AML-193 (cell line): Measurements from ENCODE around the gene COX8A.

ENCODE experiments used
- DNase-seq, 2 experiments: peaks; one replicate each; lab custom pipeline; 2025; lab: John Stamatoyannopoulos, UW

Gene COX8A

GRCh38 chr11:64003807-64004589, 29.6 kb downstream of the COX8A start:
- DNase-seq: no peak

GRCh38 chr11:64004590-64004984, 30.2 kb downstream of the COX8A start:
- no peak for DNase-seq

GRCh38 chr11:64005691-64006090, 31.3 kb downstream of the COX8A start:
- no peak for DNase-seq

DNA sequence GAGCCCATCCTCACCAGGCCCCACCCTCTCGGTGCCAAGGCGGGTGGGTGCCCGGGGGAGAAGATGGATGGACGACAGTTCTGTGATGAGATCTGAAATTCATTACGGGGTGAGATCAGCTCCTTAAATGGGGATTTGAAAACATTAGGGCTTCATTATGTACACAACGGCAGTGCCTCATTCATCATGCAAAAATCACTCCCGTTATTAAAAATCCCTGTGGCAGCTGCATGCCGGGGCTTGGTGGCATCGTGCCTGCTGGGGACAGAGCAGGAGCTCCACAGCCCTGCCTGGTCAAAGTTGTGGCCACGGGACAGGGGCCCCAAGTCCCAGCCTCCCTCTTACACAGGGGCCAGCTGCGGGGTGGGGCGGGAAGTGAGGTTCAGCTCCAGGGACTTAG, 32.0 kb downstream of the COX8A start:
- DNase-seq: no peak

- DNase-seq: no peak
These were observed 32.8 kb downstream of the COX8A start for GRCh38 chr11:64007160-64007628.

DNA sequence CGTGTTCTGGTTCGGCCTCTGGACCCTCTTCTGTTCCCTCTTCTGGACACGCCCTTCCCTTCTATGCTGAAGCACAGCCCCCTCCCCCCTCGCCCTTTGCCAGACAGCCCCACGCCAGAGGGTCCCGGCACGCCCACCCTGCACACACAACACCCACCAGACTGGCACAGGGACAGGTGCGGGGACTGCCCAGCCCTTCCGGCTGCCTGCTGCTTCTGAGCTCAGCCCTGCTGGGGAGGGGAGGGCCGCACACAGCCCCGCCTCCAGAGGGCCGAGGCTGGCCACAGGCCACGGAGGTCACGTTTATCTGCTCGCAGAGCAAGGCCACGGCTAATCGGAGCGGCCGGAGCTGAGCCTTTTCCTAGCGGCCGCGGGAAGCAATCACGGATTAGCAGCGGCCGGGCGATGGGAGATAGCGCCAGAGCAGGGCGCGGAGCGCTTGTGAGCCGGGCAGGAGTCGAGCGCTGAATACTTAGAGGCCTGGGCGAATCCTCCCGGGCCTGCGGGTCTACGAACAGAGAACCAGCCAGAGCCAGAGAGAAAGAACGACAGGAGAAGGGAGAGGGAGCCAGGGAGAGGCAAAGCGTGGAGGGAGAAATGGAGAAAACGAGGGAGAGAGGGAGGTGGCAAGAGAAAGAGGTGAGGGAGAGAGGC, 33.3 kb downstream of the COX8A start:
- DNase-seq: no peak

DNA sequence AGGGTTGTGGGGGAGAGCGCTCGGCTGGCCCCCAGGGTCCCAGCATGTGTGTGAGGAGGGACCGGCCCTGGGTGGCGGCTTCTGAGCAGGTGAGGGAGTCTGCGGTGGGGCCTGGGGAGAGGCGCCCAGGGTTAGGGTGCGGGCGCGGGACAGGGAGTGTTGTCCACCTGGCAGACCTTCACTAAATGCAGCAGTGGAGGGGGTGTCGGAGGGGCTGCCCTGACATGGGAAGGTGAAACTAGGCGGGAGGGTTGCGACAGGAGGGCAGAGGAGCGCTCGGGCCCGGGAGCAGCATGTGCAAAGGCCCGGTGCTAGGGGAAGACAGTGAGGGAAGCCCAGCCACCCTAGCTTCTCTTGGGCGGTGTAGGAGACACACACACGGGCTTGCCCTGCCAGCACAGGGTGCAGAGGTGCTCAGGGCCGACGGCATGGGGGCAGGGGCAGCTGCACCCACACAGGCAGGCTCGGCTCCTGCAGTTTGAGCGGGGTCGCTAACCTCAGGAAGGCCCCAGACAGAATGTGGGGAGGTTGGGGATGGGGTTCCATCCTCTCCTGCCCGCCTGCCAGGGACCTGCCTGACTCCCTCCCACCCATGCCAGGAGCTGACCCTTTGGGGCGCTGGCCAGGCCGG, 34.0 kb downstream of the COX8A start:
- DNase-seq: no peak

- DNase-seq: no peak
These were observed 34.7 kb downstream of the COX8A start for GRCh38 chr11:64008914-64009633.

DNA sequence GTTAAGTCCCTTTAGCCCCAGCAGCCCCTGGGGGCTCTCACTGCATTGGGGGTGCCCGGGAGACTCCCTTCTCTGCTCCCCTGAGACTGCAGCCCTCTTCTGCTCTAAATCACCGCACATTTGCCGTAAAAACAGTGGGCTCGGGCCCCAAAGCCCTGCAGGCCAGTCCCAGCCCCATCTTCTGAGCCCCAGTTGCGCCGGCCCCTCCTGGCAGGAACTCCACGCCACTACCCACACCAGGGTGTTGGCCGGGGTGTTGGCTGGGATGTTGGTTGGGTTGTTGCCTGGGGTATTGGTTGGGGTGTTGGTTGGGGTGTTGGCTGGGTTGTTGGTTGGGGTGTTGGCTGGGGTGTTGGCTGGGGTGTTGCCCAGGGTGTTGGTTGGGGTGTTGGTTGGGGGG, 35.3 kb downstream of the COX8A start:
- DNase-seq: no peak

DNA sequence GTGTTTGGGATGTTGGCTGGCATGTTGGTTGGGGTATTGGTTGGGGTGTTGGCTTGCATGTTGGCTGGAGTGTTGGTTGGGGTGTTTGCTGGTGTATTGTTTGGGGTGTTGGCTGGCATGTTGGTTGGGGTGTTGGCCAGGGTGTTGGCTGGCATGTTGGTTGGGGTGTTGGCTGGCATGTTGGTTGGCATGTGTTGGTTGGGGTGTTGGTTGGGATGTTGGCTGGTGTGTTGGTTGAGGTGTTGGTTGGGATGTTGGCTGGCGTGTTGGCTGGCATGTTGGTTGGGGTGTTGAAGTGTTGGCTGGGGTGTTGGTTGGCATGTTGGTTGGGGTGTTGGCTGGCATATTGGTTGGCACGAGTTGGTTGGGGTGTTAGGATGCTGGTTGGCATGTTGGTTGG, 36.4 kb downstream of the COX8A start:
- no peak for DNase-seq

DNA sequence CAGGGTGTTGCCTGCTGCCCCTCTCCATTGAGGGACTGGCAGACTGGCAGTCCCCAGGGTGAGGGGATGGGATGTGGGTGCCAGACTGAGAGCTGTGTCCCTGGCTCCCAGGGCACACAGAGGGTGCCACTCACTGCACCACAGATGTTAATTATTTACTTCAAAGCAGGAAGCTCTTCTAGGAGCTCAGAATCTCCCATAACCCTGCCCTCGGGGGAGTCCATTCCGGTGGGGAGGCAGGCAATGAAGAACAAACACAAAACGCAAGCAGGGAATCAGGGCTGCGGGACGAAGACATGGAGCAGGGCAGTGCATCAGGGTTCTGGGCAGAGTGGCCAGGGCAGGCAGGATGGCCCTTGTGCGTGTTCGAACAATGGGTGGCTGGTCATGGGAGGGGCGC, 37.0 kb downstream of the COX8A start:
- no peak for DNase-seq

GRCh38 chr11:64013141-64013896, 38.9 kb downstream of the COX8A start:
- DNase-seq: no peak

- DNase-seq: no peak
These were observed 39.9 kb downstream of the COX8A start for GRCh38 chr11:64014356-64014755.

DNA sequence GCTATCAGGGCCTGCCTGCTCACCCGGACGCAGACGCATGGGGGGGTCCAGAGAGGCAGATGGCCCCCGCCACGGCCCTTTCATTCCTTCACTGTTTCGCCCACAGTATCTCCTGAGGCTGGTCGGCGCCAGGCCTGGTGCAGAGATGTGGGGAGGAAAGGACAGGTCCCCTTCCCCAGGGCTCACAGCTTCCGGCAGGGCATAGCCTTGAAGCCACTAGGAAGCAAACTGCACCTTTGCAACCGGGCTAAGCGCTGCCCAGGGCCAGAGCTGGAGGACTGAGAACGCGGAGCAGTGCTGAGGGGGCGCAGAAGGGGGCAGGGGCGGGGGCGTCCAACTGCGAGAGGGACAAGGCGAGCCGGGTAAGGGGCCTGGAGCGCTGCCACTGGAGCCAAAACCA, 41.1 kb downstream of the COX8A start:
- DNase-seq: no peak

DNA sequence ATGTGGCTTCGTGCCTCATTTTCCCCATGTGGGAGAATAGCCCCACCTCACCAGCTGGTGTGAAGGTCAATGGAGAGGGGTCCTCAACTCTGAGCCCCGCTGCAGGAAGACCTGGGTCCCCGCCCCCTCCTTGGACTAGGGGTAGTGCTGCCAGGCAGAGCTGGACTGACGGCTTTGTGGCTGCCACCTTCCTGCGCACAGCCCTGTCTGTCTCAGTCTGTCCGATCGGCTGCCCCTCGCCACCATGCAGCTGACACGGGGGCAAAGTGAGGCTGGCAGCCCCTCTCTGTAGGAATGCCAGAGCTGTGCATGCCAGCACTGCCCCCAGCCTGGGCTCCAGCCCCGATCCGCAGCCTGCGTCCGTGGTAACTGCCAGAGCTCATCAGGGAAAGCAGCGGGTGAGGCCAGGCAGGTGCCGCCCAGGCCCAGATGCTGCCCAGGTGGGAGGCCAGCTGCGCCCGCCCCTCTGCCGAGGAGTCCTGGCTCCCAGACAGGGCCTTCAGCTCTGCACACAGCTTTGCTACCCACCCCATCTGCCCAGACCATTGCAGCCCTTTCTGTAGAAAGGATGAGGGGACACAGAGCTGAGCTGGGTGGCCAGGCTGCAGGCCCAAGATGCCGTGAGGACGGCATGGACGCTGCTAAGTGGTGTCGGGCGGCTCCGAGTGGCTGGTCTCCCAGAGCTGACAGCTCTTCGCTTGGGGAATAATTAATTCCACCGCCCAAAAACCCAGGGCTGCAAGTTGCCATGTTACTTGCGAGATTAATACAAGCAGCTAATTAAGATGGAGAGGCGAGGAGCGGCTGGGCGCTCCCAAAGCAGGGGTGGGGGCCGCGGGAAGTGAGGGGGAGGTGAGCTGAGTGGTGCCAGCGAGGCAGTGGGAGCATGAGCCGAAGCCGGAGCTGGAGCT, 41.8 kb downstream of the COX8A start:
- no peak for DNase-seq

GRCh38 chr11:64017945-64018224, 43.5 kb downstream of the COX8A start:
- DNase-seq: no peak

- no peak for DNase-seq
These were observed 43.9 kb downstream of the COX8A start for GRCh38 chr11:64018310-64018709.

GRCh38 chr11:64019106-64020037, 45.0 kb downstream of the COX8A start:
- DNase-seq: no peak

DNA sequence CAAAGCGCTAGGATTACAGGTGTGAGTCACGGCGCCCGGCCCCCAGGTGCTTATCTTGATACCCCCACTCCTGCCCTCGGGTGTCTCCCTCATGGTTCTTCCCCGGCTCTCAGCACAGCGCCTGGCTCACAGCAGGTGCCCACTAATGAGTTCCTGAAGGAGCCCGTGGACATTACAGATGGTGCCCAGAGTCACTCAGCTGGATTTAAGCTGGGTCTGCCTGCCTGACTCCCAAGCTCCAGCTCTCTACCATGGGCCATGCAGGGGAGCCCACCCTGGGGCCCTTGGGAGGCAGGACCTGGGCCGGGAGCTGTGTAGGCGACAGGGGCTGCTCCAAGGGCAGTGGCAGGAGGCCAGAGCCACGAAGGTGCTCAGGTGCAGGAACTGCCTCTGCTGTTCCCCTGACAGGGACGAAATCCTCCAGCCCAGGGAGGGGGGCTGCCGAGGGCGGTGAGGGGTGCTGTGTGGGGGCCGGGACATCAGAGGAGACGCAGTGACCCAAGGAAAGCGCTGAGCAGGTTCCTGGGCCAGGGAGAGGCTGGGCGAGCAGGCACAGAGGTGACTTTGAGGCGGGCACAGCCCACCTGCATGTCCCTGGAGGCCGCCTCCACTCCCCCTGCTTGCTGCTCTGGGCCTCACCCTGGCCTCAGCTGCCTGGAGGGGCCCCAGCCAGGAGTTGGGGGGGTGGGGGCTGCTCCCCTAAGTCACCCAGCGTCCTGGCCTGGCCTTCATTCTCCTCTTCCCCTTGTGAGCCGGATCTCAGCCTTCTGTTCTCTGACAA, 46.7 kb downstream of the COX8A start:
- no peak for DNase-seq
